A549 (cell line): ENCODE results near the gene ZNF200.

Experiments used
- BHLHE40 ChIP-seq: IDR thresholded peaks from 2 replicates; pipeline ENCODE4 v1.6.1; 2012; ENCODE audit warnings: low read depth, low read length, inconsistent platforms
- CEBPB ChIP-seq, 2 experiments: fragments of >200 bp in 1 of 2; sonication (Bioruptor Twin) in 1 of 2; formaldehyde crosslinking in 1 of 2; IDR thresholded peaks; 2 replicates each; pipeline ENCODE4 v1.6.1; 2012 to 2016
- ZC3H11A ChIP-seq: fragments of 450-650 bp; IDR thresholded peaks from 2 replicates; pipeline ENCODE4 v1.6.1; 2014; ENCODE audit warnings: antibody characterized with exemption, mild to moderate bottlenecking
- TF ChIP-seq, protein P1 (sequence below): fragments of >200 bp; sonication (Bioruptor Twin); formaldehyde crosslinking; IDR thresholded peaks from 3 replicates; pipeline ENCODE4 v1.5.1; 2016
- TF ChIP-seq, protein P2 (sequence below): fragments of 450-650 bp; IDR thresholded peaks from 2 replicates; pipeline ENCODE4 v1.6.1; 2014; ENCODE audit warnings: antibody characterized with exemption
- TF ChIP-seq, protein P3 (sequence below): fragments of 200-600 bp; sonication (generic); IDR thresholded peaks from 2 replicates; pipeline ENCODE4 v1.6.1; 2016; ENCODE audit warnings: antibody characterized with exemption, mild to moderate bottlenecking, moderate library complexity

DNA sequence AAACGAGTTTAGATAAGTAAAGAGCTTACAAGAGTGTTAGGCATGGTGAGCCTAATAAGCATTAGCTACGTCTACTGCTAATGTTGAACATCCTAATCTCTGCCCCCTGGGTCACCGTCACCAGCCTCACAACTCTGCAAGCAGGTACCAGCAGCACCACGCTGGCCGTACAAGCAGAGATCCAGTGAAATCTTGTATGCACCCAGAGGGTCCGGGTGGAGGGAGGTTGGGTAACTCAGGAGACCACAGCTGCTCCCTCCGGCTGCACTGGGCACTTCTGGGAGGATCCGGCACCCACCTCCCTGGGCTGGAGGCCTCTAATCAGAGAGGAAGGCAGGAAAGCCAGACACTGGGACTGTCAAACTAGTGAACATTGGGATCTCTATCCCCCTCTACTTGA, 55.3 kb downstream of the ZNF200 start:
- TF ChIP-seq BHLHE40 (no peak), ZC3H11A (no peak), CEBPB (IDR thresholded peaks at IDR 0.05) (no peak)
- TF ChIP-seq, protein P1, sequence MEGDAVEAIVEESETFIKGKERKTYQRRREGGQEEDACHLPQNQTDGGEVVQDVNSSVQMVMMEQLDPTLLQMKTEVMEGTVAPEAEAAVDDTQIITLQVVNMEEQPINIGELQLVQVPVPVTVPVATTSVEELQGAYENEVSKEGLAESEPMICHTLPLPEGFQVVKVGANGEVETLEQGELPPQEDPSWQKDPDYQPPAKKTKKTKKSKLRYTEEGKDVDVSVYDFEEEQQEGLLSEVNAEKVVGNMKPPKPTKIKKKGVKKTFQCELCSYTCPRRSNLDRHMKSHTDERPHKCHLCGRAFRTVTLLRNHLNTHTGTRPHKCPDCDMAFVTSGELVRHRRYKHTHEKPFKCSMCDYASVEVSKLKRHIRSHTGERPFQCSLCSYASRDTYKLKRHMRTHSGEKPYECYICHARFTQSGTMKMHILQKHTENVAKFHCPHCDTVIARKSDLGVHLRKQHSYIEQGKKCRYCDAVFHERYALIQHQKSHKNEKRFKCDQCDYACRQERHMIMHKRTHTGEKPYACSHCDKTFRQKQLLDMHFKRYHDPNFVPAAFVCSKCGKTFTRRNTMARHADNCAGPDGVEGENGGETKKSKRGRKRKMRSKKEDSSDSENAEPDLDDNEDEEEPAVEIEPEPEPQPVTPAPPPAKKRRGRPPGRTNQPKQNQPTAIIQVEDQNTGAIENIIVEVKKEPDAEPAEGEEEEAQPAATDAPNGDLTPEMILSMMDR = no peak
- TF ChIP-seq, protein P2, sequence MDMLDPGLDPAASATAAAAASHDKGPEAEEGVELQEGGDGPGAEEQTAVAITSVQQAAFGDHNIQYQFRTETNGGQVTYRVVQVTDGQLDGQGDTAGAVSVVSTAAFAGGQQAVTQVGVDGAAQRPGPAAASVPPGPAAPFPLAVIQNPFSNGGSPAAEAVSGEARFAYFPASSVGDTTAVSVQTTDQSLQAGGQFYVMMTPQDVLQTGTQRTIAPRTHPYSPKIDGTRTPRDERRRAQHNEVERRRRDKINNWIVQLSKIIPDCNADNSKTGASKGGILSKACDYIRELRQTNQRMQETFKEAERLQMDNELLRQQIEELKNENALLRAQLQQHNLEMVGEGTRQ = no peak
- TF ChIP-seq, protein P3, sequence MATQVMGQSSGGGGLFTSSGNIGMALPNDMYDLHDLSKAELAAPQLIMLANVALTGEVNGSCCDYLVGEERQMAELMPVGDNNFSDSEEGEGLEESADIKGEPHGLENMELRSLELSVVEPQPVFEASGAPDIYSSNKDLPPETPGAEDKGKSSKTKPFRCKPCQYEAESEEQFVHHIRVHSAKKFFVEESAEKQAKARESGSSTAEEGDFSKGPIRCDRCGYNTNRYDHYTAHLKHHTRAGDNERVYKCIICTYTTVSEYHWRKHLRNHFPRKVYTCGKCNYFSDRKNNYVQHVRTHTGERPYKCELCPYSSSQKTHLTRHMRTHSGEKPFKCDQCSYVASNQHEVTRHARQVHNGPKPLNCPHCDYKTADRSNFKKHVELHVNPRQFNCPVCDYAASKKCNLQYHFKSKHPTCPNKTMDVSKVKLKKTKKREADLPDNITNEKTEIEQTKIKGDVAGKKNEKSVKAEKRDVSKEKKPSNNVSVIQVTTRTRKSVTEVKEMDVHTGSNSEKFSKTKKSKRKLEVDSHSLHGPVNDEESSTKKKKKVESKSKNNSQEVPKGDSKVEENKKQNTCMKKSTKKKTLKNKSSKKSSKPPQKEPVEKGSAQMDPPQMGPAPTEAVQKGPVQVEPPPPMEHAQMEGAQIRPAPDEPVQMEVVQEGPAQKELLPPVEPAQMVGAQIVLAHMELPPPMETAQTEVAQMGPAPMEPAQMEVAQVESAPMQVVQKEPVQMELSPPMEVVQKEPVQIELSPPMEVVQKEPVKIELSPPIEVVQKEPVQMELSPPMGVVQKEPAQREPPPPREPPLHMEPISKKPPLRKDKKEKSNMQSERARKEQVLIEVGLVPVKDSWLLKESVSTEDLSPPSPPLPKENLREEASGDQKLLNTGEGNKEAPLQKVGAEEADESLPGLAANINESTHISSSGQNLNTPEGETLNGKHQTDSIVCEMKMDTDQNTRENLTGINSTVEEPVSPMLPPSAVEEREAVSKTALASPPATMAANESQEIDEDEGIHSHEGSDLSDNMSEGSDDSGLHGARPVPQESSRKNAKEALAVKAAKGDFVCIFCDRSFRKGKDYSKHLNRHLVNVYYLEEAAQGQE = no peak
